Prostate gland (tissue), 2 donors: ENCODE results near the gene SUV39H1.

Experiments used
- POLR2A ChIP-seq: fragments of 450-650 bp; IDR thresholded peaks from one replicate; pipeline ENCODE4 v1.6.1; 2016; ENCODE audit warnings: antibody characterized with exemption, mild to moderate bottlenecking
- TF ChIP-seq, protein P1 (sequence below), 4 experiments: fragments of 200-600 bp in 2 of 4; fragments of 450-650 bp in 2 of 4; sonication (generic) in 2 of 4; IDR thresholded peaks; 1 replicate in 3 of 4; 2 replicates in 1 of 4; pipeline ENCODE4 v1.5.1; 2016 to 2019; ENCODE audit warnings: antibody characterized with exemption in 4 of 4, mild to moderate bottlenecking in 2 of 4, moderate library complexity in 2 of 4

DNA sequence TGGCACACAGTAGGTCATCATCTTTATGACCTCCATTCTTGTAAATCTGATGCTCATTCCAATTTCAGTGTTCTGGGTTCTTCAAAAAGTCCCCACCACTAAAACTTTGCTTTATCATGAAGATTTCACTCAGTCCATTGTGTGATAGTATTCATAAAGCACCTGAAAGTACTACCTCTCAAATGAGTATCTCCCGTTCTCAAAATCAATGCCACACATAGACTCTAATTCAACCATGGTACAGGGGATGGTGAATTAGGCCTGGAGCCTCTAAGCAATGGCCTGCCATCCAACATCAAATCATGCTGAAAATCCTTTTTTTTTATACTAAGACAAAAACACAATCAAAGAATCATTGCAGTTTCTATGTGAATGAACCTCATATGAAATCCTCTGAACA, 32.4 kb upstream of the SUV39H1 start:
- TF ChIP-seq POLR2A: no peak
- TF ChIP-seq, protein P1, sequence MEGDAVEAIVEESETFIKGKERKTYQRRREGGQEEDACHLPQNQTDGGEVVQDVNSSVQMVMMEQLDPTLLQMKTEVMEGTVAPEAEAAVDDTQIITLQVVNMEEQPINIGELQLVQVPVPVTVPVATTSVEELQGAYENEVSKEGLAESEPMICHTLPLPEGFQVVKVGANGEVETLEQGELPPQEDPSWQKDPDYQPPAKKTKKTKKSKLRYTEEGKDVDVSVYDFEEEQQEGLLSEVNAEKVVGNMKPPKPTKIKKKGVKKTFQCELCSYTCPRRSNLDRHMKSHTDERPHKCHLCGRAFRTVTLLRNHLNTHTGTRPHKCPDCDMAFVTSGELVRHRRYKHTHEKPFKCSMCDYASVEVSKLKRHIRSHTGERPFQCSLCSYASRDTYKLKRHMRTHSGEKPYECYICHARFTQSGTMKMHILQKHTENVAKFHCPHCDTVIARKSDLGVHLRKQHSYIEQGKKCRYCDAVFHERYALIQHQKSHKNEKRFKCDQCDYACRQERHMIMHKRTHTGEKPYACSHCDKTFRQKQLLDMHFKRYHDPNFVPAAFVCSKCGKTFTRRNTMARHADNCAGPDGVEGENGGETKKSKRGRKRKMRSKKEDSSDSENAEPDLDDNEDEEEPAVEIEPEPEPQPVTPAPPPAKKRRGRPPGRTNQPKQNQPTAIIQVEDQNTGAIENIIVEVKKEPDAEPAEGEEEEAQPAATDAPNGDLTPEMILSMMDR (IDR thresholded peaks at IDR 0.05): no peak
